ENCODE results near the gene GTF2A1.
A peak's percentile ranks its signal among the peaks of the same experiment; 100 is the strongest.

GTF2A1 gene

DNA sequence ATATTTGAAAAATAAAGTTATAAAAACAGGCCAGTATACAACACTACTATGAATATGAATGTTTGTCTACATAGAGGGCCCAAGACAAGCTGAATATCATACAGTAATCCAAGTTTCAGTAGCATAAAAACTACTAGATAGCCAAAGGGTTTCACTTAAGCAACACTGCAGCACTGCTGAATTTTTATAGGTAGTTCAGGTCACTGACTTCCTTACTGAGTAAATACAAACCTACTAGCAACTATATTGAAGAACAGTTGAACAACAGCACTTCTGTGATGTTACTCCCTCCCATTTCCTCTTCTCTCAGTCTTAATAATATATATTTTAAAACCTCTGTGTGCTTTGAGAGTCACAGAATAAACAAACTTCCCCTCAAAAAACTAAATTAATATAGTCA is 42.7 kb downstream of the GTF2A1 start:
- FAIRE-seq (no peak), DNase-seq (ENCODE audit: low spot score) (no peak)

DNA sequence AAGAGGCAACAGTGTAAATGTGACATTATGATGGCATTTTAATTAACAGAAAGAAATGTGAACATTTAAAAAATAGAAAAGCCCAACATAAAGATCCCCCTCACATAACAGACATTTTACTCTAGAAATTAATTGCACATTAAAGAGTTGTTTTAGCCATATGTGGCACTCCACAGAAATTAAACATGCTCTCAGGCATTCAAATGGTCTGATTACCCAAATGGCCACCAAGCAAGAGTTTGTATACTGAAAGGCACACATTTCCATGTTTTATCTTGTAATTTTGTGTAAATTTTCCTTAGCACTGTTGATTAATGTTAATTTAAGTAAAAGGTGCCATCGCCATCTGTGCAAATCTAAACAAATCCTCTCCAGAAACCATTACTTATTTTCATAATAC is 43.5 kb downstream of the GTF2A1 start:
- no peak for FAIRE-seq
- no peak for DNase-seq (ENCODE audit: low spot score)

DNA sequence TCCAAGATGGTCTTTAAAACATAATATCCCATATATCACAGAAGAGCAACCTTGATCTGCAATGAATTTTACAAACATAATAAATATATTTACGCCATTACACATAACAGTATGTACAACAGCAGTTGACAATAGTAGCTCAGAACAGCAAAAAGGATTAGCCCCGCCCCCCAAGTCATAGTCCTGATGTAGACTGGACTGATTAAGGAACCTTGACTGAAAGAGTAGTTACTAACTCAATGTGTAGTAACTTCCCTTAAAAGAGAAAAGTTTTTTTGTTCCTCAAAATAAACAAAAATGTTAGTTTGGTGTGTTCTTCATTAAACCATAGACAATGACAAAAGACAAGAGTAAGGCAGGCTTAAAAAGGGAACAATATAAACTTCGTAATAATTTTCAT is 44.5 kb downstream of the GTF2A1 start:
- FAIRE-seq, result no peak

DNA sequence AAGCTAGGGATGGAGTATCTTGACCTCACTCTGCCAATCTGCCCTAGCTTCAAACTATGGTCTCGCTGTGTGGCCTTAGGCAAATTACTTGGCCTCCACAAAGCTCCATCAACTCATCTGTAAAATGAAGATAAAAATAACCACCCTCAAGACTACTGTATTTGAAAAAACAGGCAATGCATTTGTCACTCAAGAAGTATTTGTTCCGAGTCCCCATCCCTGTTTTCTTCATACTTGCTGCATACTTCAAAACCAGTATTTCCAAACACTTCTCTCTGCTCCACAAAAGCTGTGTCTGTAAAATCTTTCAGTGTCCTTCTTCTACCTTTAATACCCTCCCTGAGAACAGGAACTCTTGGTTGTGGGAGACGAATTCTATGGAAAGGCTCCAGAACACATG is 47.9 kb downstream of the GTF2A1 start:
- FAIRE-seq (no peak), DNase-seq (ENCODE audit: low spot score) (no peak)

More for the DNA sequence above, 44.5 kb downstream of the GTF2A1 start:
- DNase-seq (ENCODE audit: low spot score), result no peak

DNA sequence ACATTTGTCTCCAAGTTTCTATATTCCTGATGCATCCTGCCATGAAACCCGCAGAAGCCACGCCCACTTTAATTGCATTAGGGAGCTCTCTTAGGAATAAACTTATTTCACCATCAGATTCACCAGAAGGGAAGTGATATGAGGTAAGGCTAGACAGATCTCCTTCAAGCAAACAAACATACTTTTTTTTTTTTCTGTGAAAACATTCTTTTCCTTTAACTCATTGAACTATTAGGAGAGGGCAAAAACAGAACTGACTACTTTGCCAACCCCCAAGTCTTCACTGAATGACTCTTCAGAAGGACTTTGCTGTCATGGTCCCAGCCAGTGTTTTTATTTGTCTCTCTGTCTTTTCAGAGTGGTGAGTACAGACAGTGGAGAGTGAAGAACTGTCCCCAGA is 48.4 kb downstream of the GTF2A1 start:
- DNase-seq (ENCODE audit: low spot score) (no peak), FAIRE-seq (no peak)

DNA sequence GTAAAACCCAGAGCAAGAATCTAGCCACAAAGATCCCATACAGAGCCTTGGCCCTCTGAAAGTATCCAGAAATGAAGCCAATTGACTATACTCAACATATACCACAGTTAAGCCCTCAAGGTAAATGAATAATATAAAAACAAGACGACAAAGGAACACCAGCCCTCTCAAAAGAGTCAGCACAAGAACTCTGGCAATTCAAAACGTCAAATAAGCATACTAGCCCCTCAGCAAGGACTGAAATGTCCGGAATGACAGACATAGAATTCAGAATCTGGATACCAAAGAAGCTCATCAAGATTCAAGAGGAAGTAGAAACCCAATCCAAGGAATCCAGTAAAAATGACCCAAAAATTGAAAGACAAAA is 49.9 kb downstream of the GTF2A1 start:
- DNase-seq (ENCODE audit: low spot score), result no peak
- FAIRE-seq, result no peak

DNA sequence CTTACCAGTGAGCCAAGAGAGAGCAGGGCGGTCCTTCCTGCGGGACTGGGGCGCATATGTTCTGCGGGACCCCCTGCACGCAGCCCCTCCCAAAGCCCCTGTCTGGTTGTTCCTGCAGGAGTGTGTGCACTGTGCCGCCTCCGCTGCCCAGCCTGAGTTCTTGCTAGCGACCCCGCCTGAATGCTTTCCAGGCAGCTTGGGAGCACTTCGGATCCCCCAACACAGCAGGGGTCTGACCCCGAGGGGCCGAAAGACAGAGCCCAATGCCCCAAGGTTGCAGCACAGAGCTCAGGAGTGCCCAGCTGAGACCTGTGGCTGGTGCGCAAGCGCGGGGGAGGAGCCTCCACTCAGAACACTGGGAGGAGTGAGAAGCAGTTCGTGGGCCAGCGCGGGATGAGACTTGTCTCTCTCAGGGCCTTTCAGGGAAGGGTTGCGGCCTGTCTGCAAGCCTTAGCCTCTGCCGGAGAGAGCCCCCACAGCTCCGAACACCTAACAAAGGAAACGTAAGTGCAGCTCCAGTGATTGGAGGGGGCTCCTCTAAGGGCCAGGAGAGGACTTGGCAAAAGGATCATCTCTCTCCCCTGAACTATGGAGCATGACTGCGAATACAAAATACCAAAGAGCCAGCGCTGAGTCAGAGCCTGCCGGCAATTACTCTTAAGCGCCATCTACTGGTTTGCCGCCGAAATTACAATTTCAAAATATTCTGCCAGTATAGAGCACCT is 50.5 kb downstream of the GTF2A1 start:
- peak; percentile 84 for FAIRE-seq

DNA sequence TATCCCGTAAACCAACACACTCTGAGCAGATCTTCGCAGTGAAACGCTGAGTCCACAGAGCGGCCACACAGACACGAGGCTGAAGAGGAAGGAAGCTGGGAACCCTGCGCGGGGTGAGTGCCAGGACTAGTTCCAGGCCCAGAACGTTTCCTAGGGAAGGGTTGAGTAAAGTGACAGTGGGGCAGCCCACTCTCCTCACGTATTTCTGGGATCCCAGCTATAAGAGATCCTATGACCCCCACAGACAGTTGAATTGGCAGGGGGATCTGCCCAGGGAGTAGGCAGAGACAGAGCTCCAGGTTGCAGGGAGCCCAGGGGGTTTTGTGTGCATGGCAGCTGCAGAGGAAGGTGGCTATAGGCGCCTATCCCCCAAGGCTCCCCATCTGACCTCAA is 51.1 kb downstream of the GTF2A1 start:
- no peak for FAIRE-seq
- peak; percentile 10 for DNase-seq (ENCODE audit: low spot score)

More for the DNA sequence above, 50.5 kb downstream of the GTF2A1 start:
- DNase-seq (ENCODE audit: low spot score), result peak; percentile 93

DNA sequence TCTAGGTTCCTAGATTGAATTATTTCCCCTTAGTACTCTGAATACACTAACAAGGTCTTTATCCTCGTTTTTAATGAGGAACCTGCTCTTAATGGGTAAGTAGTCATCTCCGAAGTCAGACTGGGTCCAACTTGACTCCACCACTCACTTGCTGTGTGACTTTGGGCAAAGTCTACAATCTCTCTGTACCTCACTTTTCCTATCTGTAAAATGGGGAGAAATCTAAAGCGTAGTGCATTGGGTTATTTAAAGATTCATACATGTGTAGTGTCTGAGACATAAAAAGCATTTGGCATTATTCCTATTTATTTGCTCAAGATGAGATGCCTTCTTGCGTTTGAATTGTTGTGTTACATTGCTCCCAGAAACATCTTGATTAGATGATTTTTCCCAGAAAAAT is 51.5 kb downstream of the GTF2A1 start:
- no peak for FAIRE-seq
- DNase-seq (ENCODE audit: low spot score), result no peak

DNA sequence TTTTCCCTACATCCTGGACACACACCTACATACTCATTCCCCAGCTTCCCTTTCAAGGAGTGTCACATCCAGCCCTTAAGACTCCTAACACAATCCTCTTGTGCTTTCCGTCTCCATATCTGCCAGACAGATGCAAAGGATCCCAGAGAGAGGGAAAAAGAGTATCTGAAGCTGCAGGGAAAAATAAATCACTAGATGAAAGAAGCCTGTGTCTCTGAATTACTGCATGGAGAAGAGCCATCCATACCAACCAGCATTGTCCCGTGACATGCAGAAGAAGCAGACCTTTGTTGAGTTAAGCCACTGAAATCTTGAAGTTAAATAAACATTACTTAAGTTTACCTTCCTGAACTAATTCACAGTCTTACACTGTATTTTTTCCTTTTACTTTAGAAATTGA is 54.6 kb downstream of the GTF2A1 start:
- DNase-seq (ENCODE audit: low spot score) (no peak), FAIRE-seq (no peak)

DNA sequence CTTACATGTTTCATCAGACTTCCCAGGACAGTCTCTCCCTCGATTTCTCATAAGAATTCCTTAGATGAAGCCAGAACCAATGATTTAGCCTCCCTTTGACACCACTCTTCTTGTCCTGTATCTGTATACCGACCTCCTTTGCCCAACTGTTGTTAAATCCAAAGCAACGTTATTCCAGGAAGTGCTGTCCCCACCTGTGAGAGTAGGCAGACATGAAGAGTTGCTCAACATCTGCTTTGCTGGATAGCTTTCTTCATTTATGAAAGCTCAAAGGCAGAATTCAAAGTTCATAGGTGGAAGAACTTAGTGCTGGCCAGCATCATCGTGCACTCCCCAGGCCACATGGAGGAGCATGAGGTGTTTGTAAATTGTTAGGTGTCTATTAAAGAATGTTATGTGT is 55.6 kb downstream of the GTF2A1 start:
- FAIRE-seq, result no peak
- no peak for DNase-seq (ENCODE audit: low spot score)

DNA sequence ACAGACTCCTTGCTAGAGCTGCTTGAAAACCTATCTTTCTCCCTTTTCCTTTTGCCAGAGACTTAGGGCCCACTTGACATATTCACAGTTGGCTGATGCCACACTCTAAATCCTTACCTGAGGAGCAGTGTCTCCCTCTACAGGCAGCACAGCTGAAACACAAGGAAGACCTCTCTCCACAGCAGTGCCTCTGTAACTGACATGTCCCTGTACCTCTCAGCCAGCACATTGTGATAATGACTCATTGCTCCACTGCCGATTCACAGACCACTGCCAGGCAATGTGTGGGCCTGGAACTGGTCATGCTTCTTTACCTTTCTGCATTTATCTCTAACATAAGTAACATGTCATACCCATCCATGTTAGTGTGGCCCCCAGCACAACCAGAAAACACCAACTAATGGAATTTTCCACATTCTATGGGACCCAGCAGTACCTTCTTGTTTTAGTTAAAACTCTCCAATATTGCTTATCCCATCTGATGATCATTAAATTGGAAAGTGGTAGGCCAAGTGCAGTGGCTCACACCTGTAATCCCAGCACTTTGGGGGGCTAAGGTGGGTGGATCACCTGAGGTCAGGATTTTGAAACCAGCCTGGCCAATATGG is 56.5 kb downstream of the GTF2A1 start:
- DNase-seq (ENCODE audit: low spot score), result peak; percentile 81
- peak; percentile 94 for FAIRE-seq

DNA sequence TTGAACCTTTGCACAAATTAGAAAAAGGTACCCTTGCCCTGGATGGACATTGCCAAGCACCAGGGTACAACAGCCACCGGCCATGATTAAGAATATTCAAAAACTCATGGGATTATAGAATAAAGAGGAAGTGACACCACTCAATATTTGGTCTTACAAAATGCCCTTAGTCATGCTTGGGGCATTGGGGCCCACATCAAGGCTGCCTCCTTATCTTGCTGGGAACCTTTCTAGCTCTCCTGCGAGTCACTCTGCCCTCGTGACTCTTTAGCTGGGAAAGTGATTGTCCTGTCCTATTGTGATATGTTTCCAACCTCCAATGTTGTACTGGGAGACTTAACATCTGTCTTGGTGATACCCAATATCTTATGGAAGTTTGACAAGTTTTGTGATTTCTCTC is 57.8 kb downstream of the GTF2A1 start:
- DNase-seq (ENCODE audit: low spot score) (no peak), FAIRE-seq (no peak)

DNA sequence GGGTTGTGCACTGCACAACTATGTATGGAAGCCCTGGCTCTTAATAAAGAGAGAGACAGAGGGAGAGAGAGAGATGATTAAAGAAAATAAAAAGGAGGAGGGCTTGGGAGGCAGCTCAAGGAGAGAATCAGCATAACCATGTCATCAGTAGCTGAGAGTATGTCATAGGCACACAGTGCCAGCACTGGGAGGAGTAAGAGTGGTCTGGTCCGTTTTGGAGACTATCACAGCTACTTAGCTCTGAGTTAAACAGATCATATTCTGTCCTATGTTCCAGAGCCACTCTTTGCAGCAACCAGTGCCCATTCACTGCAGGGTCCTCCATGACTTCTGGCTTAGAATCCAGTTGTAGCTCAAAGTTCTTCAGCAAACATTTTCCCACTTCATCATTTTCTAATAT is 59.0 kb downstream of the GTF2A1 start:
- DNase-seq (ENCODE audit: low spot score), result no peak
- FAIRE-seq, result no peak

DNA sequence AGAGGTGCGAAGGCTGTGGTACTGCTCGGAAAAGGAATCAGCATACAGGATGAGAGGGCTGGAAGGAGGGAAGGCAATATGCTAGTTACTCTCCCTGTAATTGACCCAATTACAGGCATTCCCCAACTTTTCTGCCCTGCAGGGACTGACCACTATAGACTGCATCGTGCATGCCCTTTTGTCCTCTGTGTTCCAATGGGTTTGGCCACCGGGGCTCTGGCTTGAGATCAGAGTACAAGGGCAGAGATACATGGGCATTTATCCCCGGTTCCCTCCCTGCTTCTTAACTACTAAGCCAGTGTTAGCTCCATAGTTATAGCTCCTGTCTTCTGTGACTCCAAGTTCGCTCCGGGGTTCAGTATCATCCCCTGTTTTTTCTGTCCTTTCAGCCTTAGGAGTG is 59.7 kb downstream of the GTF2A1 start:
- FAIRE-seq (no peak), DNase-seq (ENCODE audit: low spot score) (no peak)

DNA sequence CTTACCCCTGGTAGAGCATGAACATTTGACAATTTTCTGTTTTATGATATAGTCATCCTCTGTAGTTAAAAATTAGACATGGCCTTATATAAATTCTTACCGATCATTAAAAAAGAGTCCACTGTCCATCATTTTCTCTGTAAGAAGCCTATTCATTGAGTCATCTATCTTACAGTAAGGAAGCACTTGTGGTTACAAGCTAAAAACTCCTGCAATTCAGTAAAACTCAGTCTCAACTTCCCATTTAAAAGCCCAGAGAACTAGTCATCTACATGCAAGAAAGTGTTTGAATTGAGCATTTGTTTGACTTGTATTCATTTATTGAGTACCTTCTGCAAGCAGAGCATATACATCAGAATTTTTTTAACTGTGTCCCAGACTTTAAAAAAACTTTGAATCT is 63.3 kb downstream of the GTF2A1 start:
- DNase-seq (ENCODE audit: low spot score), result no peak
- FAIRE-seq, result no peak

DNA sequence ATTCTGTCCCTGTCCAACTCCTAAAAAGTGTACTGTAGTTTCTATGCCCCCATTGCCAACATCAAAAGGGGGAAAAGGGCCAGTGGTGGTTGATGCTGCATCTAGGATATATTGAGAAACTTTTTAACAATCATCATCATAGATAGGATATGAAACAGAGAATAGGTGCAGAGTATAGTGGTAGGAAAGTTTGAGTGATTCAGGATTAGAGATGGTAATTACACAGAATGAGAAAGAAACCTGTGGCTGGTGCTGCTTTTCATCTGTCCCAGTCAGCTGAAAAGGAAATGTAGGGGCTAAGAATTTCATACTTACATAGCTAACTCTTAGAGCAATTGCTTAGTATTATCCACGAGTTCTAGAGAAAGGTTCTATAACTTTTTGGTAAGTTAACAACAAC is 67.6 kb downstream of the GTF2A1 start:
- DNase-seq (ENCODE audit: low spot score) (no peak), FAIRE-seq (no peak)

DNA sequence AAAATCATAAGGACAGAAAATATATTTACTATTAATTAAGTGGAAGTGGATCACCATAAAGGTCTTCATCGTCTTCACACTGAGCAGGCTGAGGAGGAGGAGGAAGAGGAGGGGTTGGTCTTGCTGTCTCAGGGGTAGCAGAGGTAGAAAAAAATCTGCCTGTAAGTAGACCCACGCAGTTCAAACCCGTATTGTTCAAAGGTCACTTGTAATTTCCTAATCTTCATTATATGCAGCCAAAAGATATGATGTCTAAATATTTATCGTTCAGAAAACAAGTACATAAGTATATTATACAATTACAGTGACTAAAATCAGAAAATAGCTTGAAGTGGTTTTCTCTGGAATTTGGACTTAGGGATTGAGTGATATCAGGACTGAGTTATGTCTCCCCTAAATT is 72.1 kb downstream of the GTF2A1 start:
- DNase-seq (ENCODE audit: low spot score) (no peak), FAIRE-seq (no peak)

DNA sequence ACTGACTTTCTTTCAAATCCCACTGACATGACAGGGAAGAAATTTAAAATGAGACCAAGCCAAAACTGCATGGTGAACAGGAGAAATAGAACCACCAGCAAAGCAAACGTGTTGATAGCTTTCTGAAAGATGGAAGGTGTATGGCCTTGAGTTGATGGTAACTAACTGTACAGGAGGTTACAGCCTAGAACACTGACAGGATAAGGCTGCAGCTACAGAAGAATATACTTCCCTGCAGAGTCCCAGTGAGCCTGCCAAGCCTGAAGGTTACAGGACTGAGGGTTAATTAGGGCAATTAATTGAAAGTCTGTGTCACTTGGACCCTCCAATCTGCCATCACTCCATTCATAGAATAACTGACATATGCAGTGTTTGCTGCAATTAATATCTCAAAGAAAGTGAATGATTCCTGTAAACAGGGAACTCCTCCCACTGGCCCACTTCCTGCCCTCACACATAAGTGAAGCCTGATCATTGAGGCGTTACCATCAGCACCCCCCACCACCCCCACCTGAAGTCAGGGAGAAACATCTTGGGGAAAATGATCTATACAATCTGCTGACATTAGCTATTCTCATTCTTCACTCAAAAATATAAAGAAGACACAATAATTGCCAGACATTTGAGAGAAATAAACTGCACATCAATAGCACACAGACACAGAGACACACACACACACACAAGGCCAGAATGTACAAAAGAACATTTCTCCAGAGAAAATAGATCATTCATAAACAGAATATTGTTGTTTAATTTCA is 73.4 kb downstream of the GTF2A1 start:
- DNase-seq (ENCODE audit: low spot score) (no peak), FAIRE-seq (peak; percentile 44)

DNA sequence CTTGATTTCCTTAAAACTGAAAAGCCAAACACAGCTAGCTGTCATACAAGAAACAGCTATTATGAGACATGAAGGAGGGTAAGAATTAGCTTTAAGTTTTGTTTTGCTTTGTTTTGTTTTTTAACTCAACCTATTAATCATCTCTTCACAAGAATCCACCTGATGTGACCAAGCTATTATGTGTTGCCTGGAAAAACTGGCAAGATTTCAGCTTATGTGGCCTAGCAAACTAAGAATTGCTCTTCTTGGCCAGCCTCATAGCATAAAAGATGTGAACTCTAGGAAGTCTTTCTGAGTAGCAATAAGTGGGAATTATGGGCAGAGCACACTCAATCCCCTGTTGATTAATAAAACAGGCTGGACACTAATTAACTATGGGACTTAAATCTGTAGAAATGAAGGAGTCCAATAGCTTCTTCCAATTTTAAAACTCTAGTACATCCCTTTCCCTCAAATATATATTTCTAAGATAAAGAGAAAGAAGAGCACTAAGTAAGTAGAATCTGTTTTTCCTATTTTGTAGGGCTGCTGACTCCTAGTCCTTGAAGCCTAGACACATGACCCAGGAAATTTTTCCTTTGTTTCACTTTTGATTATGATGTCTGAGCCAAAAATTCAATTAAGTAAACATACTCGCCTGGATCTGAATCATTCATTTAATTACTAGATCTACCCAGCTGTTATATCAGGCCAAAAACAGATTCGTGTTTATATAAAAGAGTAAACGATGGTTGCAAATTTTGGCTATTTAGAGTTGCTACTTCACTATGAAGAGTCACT is 75.7 kb downstream of the GTF2A1 start:
- FAIRE-seq (no peak), DNase-seq (ENCODE audit: low spot score) (no peak)

DNA sequence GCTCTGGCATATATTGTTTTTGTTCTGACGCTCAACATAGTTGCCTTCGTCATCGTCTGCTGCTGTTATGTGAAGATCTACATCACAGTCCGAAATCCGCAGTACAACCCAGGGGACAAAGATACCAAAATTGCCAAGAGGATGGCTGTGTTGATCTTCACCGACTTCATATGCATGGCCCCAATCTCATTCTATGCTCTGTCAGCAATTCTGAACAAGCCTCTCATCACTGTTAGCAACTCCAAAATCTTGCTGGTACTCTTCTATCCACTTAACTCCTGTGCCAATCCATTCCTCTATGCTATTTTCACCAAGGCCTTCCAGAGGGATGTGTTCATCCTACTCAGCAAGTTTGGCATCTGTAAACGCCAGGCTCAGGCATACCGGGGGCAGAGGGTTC is 77.0 kb downstream of the GTF2A1 start:
- no peak for DNase-seq (ENCODE audit: low spot score)
- FAIRE-seq, result no peak

DNA sequence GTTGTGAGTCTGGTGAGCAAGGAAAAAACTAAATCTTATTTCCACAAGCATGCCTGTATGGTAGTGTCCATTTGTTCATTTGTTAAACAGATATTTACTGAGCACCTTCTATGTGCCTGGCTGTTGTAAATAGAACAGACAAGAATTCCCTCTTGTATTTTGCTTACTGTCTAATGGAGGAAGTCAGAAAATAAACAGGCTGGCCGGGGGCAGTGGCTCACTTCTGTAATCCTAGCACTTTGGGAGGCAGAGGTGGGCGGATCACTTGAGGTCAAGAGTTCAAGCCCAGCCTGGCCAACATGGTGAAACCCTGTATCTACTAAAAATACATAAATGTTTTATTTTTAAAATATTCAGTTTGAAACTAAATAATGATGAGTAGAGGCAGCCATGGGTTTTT is 79.3 kb downstream of the GTF2A1 start:
- FAIRE-seq (no peak), DNase-seq (ENCODE audit: low spot score) (no peak)
